Esophagus muscularis mucosa (tissue), 3 donors: ENCODE results near the gene EHF.

Experiments
- CTCF ChIP-seq, 3 experiments: fragments of 200-600 bp in 2 of 3; fragments of 450-650 bp in 1 of 3; sonication (generic) in 2 of 3; IDR thresholded peaks; one replicate each; pipeline ENCODE4 v1.5.1; 2017 to 2019; ENCODE audit warnings: antibody characterized with exemption in 3 of 3, mild to moderate bottlenecking in 2 of 3, moderate library complexity in 1 of 3
- POLR2A ChIP-seq: fragments of 450-650 bp; IDR thresholded peaks from one replicate; pipeline ENCODE4 v1.6.1; 2017; ENCODE audit warnings: antibody characterized with exemption, moderate library complexity, mild to moderate bottlenecking, low read depth

- TF ChIP-seq POLR2A (no peak), CTCF (IDR thresholded peaks at IDR 0.05) (no peak)
These were observed 7.9 kb upstream of the EHF start for GRCh38 chr11:34613015-34613414.
